H4 (cell line): ENCODE data around the gene CHI3L2. TPM values are rescaled to one million over a fixed set of nuclear protein-coding genes. Genes with fewer than 3 reads are reported as not detected.

Experiments used
- DNase-seq: peaks from one replicate; pipeline ENCODE4 v3.0.0-alpha.2; 2015; ENCODE audit warnings: low spot score
- total RNA-seq: library from RNA; depleted of rRNA; stranded (reverse); fragments of >200 nt; shearing (Covaris generic); gene quantifications from 2 replicates; pipeline ENCODE4 v1.2.3, GENCODE V29; 2014; rRNA removed

The CHI3L2 gene
- not detected in 2 replicates for total RNA-seq

- DNase-seq: no peak
Measured at GRCh38 chr1:111227434-111227833, at the start of gene CHI3L2. CHI3L2 (plus strand) TSS chr1:111227713; CDS start chr1:111227730, 17 bp downstream.

- DNase-seq: no peak
Measured at GRCh38 chr1:111179968-111180533, 47.5 kb upstream of the CHI3L2 start.

GRCh38 chr1:111182052-111182451 lies 45.5 kb upstream of the CHI3L2 start:
- no peak for DNase-seq

GRCh38 chr1:111183308-111184069 lies 44.0 kb upstream of the CHI3L2 start:
- no peak for DNase-seq

GRCh38 chr1:111184663-111185062 lies 42.9 kb upstream of the CHI3L2 start:
- DNase-seq: no peak

GRCh38 chr1:111190931-111191451 lies 36.5 kb upstream of the CHI3L2 start:
- no peak for DNase-seq

GRCh38 chr1:111191496-111191895 lies 36.0 kb upstream of the CHI3L2 start:
- no peak for DNase-seq

GRCh38 chr1:111192074-111192473 lies 35.4 kb upstream of the CHI3L2 start:
- no peak for DNase-seq

GRCh38 chr1:111192658-111193519 lies 34.6 kb upstream of the CHI3L2 start:
- no peak for DNase-seq

- DNase-seq: no peak
Measured at GRCh38 chr1:111193712-111194480, 33.6 kb upstream of the CHI3L2 start.

GRCh38 chr1:111195002-111195684 lies 32.4 kb upstream of the CHI3L2 start:
- DNase-seq: no peak

GRCh38 chr1:111196213-111196612 lies 31.3 kb upstream of the CHI3L2 start:
- no peak for DNase-seq

GRCh38 chr1:111197598-111198284 lies 29.8 kb upstream of the CHI3L2 start:
- DNase-seq: no peak

GRCh38 chr1:111198836-111199235 lies 28.7 kb upstream of the CHI3L2 start:
- DNase-seq: no peak

GRCh38 chr1:111199329-111199728 lies 28.2 kb upstream of the CHI3L2 start:
- no peak for DNase-seq

GRCh38 chr1:111199881-111200801 lies 27.4 kb upstream of the CHI3L2 start, which contains the start of gene DENND2D:
DENND2D (minus strand) TSS chr1:111200646; CDS start chr1:111200459, 187 bp downstream.
- no peak for DNase-seq

GRCh38 chr1:111200802-111201161 lies 26.7 kb upstream of the CHI3L2 start:
- no peak for DNase-seq

GRCh38 chr1:111201275-111202090 lies 26.0 kb upstream of the CHI3L2 start:
- no peak for DNase-seq
